Measurements from ENCODE around the gene FBLN5. TPM values are rescaled to one million over a fixed set of nuclear protein-coding genes. Genes with fewer than 3 reads are reported as not detected.

Gene FBLN5
- total RNA-seq, 1 experiment from 2014 or later = 1.0 TPM

- Histone ChIP-seq H3K79me2 (ENCODE audit: insufficient read depth, low read length) (no peaks in the 10 kb centered on the region), H2BK5ac (ENCODE audit: insufficient read length, low read length) (no peak overlapping the region), H3K27ac (ENCODE audit: insufficient read length, low read depth, low read length) (no peak overlapping the region), H4K20me1 (ENCODE audit: control insufficient read depth, insufficient read depth, insufficient read length) (no peaks in the 10 kb centered on the region), H3K4me2 (ENCODE audit: insufficient read depth, insufficient read length, low read length) (no peak overlapping the region), H2BK12ac (ENCODE audit: insufficient read length, low read depth, low read length) (no peak overlapping the region), H2AK5ac (ENCODE audit: insufficient read length, low read length) (no peak overlapping the region), H3K23ac (ENCODE audit: insufficient read length, low read depth, low read length) (no peak overlapping the region), H2AFZ (ENCODE audit: low read length) (no peak overlapping the region), H3K14ac (ENCODE audit: insufficient read depth, low read length) (no peak overlapping the region), H3K9ac (ENCODE audit: extremely low read depth, insufficient read length, low read length) (no peak overlapping the region), H3K18ac (ENCODE audit: insufficient read length, low read depth, low read length) (no peak overlapping the region), H3K79me1 (ENCODE audit: insufficient read depth, low read depth, low read length, poor library complexity, severe bottlenecking) (no peaks in the 10 kb centered on the region), H3K27me3 (ENCODE audit: insufficient read depth, low read length) (no peaks in the 10 kb centered on the region), H4K8ac (replicated peaks; ENCODE audit: insufficient read length, low read depth, low read length) (no peak overlapping the region), H3T11ph (ENCODE audit: low read length) (no peak overlapping the region), H4K5ac (ENCODE audit: insufficient read length, low read depth, low read length) (no peak overlapping the region), H3K56ac (ENCODE audit: insufficient read length, low read depth, low read length) (no peak overlapping the region), H2BK20ac (ENCODE audit: low read depth, low read length, poor library complexity, severe bottlenecking) (no peak overlapping the region), H2BK15ac (ENCODE audit: low read depth, low read length) (no peak overlapping the region), H3K4ac (ENCODE audit: low read depth, low read length) (no peak overlapping the region), H4K91ac (ENCODE audit: insufficient read length, low read depth, low read length) (no peak overlapping the region), H3K4me1 (ENCODE audit: insufficient read depth, low read length) (no peaks in the 10 kb centered on the region), H3K23me2 (ENCODE audit: insufficient read length, low read depth, low read length, poor library complexity, severe bottlenecking) (peaks cover 3% of the 10 kb centered on the region), H3K9me3 (ENCODE audit: control insufficient read depth, low read depth, low read length) (no peaks in the 10 kb centered on the region), H2BK120ac (ENCODE audit: low read depth, low read length, poor library complexity, severe bottlenecking) (no peak overlapping the region)
- no peak for DNase-seq
- Mint-ChIP-seq H3K27ac (no peak overlapping the region), H3K36me3 (ENCODE audit: insufficient read depth in 1 of 3, low read depth in 3 of 3) (no peaks in the 10 kb centered on the region), H3K4me3 (no peak overlapping the region), H3K27me3 (ENCODE audit: low read depth) (peaks cover 5% of the 10 kb centered on the region; the same call in 1 of the 2 replicates), H3K9me3 (no peaks in the 10 kb centered on the region), H3K4me1 (peaks cover 9 to 12% of the 10 kb centered on the region in 2 experiments)
- TF ChIP-seq CTCF (conservative IDR thresholded peaks at IDR 0.05) = no peak
- no CpG with 5 or more reads among the region's 1 CpG for WGBS (ENCODE audit: extremely low coverage, insufficient read length, low lambda C conversion rate)
These were observed 107.7 kb downstream of the FBLN5 start for GRCh38 chr14:91839749-91840148.

Data from H9 (cell line).